ENCODE measurements around the gene CDH1.

GRCh38 chr16:68732042-68732680 is 4.9 kb upstream of the CDH1 start:
- TF ChIP-seq CTCF (IDR thresholded peaks at IDR 0.05) = no peak
- TF ChIP-seq ZFX (IDR thresholded peaks at IDR 0.05; ENCODE audit: borderline replicate concordance) = no peak
